Mononuclear cell (primary cell): ENCODE results near the gene DUSP28. TPM values are rescaled to one million over a fixed set of nuclear protein-coding genes. Genes with fewer than 3 reads are reported as not detected.
"Not testable (repeated sequence)": the region's sequence is repeated elsewhere in the genome, so short reads cannot be mapped to it uniquely, and the experiment has no call there.

Experiments
- H3K27me3 ChIP-seq: 2 replicates; pipeline ENCODE4 v1.6.0; 2011; ENCODE audit warnings: low read length, control low read depth; ENCODE audit not compliant: insufficient read depth
- H3K4me1 ChIP-seq: 2 replicates; pipeline ENCODE4 v1.5.1; 2011; ENCODE audit warnings: mild to moderate bottlenecking, low read length, control low read depth; ENCODE audit not compliant: insufficient read depth
- H3K4me3 ChIP-seq: 2 replicates; pipeline ENCODE4 v1.5.1; 2011; ENCODE audit warnings: mild to moderate bottlenecking, low read length, moderate library complexity
- H3K9me3 ChIP-seq: 2 replicates; pipeline ENCODE4 v1.5.1; 2011; ENCODE audit warnings: low read depth, mild to moderate bottlenecking, control low read depth, low read length
- total RNA-seq: library from RNA; depleted of rRNA; stranded (reverse); fragments of >200 nt; gene quantifications from one replicate; pipeline ENCODE4 v1.2.3, GENCODE V29; 2012

DUSP28 gene
- total RNA-seq, 1 donor = 12.1 TPM

DNA sequence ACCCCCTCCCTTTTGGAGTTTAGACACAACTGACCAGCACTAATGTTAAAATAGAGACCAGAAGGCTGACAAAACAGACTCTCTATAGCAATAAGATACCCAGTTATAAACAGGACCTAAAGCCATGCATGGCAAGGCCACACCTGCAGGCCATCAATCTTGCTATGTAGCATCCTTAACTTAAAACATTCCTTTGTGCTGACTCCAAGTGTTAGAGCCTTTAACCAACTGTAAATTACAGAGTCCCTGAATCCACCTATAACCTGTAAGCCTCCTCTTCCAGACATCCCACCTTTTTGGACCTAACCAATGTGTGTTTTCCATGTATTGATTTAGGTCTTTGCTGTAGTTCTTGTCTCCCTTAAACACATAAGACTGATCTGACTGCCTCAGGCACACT lies 20.3 kb upstream of the DUSP28 start:
- Histone ChIP-seq H3K4me3 (no peak overlapping the region), H3K9me3 (no peaks in the 10 kb centered on the region), H3K4me1 (no peaks in the 10 kb centered on the region), H3K27me3 (no peaks in the 10 kb centered on the region)

DNA sequence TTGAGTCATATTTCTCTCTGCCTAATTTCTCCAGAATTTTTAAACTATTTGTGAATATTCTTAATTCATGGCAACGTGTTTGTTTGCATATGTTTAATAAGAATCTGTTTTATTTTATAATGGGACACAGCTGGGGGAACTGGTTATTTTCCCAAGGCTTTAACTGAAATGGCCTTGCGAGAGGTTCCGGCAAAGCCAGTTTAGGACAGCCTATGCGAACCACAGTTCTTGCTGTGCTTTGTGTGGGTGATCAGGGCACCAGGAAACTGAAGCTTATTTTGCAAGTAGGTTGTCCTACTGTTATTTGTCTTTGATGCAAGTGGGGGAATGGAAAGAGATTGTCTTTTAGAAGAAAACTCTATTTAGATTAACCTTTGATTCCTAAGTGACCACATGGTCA lies 8.9 kb upstream of the DUSP28 start:
- Histone ChIP-seq H3K4me1 (no peaks in the 10 kb centered on the region), H3K27me3 (no peaks in the 10 kb centered on the region), H3K4me3 (no peak overlapping the region), H3K9me3 (no peaks in the 10 kb centered on the region)

DNA sequence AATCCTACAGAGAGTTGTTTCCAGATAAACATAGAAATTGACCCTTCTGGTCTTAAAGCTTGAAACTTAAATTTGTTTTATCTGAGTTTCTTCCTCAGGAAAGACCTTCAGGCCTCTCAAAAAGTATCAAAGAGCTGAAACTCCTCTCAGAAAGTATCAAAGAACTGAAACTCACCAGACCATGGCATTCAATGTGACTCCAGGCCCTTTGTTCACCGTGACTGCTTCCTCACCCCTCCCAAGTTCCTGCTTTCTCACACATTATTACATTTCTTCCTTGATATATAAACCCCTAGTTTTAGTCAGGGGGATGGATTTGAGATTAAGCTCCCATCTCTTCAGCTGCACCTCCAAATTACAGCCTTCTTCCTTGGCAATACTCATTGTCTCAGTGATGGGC lies 8.3 kb upstream of the DUSP28 start:
- Histone ChIP-seq H3K9me3 (no peaks in the 10 kb centered on the region), H3K27me3 (no peaks in the 10 kb centered on the region), H3K4me1 (no peaks in the 10 kb centered on the region), H3K4me3 (no peak overlapping the region)

DNA sequence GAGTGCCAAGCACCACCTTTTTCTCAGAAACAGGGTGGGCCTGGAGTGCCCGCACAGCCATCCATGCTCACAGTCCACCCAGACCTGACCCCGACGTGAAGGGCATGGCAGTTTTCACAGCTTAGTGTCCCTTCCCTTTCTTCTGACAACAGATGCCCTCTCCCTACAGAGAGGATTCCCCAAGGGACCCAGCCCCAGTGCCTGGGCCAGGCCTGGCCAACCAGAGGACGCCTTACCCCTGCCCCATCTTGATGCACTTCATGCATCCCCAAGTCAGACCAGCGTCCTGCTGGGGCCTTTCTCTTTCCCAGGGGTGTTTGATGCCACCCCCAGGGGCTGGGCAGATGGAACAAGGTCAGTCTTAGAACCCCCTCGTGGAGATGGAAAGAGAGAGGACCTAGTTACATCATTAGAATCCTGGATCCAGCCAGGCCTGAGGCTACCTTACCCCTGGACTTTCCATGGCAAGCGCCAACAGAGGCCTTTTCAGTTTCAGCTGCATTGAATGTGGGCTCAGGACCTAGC lies 6.1 kb upstream of the DUSP28 start:
- peaks cover 20% of the 10 kb centered on the region for H3K4me1 ChIP-seq
- no peaks in the 10 kb centered on the region for H3K9me3 ChIP-seq
- no peak overlapping the region for H3K4me3 ChIP-seq
- no peaks in the 10 kb centered on the region for H3K27me3 ChIP-seq

DNA sequence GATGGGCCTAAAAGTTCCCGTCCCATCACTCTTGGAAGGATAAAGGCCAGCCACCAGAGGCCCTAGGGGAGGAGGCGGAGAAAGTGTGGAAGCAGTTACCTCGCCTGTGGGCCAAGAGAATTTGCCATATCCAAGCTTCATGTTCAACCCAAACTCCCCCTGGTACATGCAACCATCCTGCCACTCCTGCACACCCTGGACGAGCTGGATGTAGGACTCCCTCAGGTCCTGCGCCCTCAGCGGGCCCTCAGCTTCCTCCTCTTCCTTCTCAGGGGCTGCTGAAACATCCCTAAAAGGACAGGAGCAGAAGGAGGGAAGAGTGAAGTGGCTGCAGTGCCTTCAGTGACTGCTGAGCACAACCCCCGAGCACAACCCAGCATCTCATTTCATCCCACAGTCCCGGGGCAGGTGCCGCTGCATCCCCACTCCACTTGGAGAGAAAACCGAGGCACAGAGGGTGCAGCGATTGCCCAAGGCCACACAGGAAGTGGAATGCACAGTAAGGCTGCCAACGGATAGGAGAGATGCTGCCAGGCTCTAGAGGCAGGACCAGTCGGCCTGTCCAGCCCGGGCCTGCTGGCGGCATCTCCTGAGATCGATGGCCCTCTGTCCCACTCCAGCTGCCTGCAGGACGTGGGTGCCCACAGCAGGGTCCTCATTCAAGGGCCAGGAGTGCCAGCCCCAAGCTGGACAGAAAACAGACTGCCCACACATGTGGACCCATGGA lies 5.2 kb upstream of the DUSP28 start:
- Histone ChIP-seq H3K9me3 (no peaks in the 10 kb centered on the region), H3K27me3 (no peaks in the 10 kb centered on the region), H3K4me1 (peaks cover 29% of the 10 kb centered on the region), H3K4me3 (no peak overlapping the region)

DNA sequence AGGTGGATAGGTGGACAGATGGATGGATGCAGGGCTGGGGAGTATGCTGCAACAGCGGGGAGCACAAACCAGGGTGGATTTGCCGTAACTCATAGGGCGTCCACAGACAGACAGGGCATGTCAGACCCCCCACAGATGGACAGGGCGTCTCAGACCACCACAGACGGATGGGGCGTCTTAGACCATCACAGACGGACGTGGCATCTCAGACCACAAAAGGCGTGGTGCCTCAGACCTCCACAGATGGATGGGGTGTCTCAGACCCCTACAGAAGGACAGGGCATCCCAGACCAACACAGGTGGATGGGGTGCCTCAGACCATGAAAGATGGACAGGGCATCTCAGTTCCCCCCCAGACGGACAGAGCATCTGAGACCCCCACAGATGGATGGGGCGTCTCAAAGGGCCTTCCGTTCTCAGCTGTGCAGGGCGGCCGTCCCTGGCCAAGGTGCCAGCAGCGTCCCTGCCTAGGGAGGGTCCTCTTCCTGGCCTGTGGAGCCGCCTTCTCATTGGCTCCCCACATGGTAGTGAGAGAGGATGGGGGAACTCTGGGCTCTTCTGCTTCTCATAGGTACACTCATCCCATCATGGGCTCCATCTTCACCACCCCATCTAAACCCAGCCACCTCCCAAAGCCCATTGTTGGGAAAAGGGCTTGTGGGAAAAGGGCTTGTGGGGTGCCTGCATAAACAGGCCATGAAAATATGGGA lies 4.5 kb upstream of the DUSP28 start:
- no peaks in the 10 kb centered on the region for H3K9me3 ChIP-seq
- no peak overlapping the region for H3K4me3 ChIP-seq
- peaks cover 29% of the 10 kb centered on the region for H3K4me1 ChIP-seq
- no peaks in the 10 kb centered on the region for H3K27me3 ChIP-seq

DNA sequence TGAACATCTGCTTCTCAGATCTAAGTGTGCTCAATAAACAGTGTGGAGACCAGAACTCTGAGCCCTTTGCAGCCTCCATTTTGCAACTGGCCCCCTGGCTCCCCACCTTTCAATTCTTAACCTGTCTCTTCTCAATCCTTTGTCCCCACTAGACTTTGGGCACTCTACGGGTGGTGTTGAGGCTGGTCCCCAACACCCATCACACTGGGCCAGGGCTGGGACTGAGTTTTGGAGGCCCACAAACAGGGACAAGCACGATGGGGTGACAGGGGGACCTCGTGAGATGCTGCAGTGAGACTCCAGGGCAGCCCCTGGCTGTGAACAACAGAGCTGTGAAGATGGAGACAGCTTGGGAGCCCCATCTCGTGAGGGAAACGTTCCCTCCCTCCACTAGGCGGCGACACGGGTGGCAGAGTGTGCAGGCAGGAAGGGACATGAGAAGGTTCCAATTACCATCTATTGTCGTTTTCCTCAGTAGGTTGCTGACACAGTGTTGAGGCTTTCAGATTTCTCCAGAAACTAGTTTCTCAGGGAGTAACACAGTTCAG lies 3.5 kb upstream of the DUSP28 start:
- Histone ChIP-seq H3K9me3 (no peaks in the 10 kb centered on the region), H3K4me1 (peaks cover 34% of the 10 kb centered on the region), H3K27me3 (no peaks in the 10 kb centered on the region), H3K4me3 (no peak overlapping the region)

DNA sequence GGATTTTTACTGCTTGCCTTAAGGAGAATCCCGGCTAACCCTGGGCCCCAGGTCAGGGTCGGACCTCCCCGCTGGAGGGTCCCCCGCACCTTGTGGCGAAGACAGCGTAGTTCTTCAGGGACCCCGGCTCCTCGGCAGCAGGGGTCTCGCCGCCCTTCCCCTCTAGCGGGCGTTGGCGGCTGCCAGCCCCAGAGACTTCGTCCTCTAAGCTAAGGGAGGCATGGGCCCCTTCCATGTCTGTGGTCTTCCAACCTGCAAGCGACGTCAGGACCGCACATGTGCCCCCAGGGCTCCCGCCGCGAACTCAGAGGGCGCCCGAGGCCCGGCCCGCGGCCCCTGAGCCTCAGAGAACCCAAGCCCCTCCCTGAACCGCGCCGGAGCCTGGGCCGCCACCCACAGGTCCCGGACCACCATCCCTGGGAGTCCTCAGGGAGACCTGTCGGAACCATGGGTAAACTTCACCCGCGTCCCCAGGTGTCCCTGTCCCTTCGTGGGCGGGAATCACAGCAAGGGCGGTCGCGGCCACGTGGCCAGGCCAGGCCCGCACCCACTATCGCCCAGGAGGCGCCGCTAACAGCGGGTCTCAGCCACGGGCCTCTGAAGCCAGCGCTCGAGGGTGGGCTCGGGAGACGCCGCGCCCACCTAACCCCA lies 2.9 kb upstream of the DUSP28 start:
- no peaks in the 10 kb centered on the region for H3K9me3 ChIP-seq
- peaks cover 40% of the 10 kb centered on the region for H3K4me1 ChIP-seq
- no peaks in the 10 kb centered on the region for H3K27me3 ChIP-seq
- no peak overlapping the region for H3K4me3 ChIP-seq

DNA sequence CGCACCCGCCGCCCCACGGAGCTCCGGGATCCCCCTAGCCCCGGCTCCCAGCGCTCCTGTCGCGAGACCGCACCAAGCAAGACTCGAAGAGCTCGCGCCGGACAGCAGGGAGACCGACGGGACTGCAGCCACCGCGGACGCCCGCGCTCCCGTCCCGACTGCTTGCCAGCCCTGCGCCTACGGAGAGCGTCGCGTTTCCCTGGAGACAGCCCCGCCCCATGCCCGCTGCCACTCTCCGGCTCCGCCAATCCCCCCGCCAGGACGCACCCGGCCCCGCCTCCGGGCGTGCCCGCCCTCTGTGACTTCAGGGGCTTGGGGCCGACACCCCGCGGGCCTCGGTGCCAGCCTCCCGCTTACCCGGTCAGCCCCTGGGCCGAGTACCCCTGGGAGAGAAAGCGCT lies 2.3 kb upstream of the DUSP28 start, which contains the start of gene ANKMY1:
Gene ANKMY1, minus strand, starts transcription at position 181 of the 400 bp plus-strand sequence. CDS start 653 bp downstream, outside the sequence.
- Histone ChIP-seq H3K9me3 (no peaks in the 10 kb centered on the region), H3K4me3 (no peak within 1 kb of the TSS), H3K4me1 (peaks cover 46% of the 10 kb centered on the region), H3K27me3 (no peaks in the 10 kb centered on the region)

DNA sequence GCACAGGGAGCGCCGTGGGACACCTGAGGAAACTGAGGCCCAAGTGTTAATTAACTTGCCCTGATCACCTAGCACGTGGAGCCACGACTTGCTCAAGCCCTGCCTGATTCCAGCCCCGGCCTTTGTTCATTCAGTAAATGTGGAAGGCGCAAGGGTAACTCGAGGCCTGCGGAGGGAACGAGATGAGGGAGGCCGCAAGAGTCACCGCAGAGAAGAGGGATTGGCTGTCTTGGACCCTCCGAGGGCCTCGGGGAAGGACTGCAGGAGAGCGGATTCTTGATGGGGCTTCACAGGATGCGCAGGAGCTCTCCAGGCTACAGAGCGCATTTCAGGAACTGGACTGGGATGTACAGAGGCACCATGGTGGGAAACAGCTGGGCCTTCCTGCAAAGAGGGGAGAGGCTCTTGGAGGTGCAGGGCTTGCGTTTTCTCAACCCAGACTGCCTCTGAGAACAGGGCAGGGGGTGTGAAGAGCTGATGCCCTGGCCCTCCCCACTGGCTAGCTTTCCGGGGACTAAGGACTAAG lies 1.9 kb upstream of the DUSP28 start:
- no peak overlapping the region for H3K4me3 ChIP-seq
- H3K27me3 ChIP-seq = no peaks in the 10 kb centered on the region
- H3K4me1 ChIP-seq = peaks cover 51% of the 10 kb centered on the region
- H3K9me3 ChIP-seq = no peaks in the 10 kb centered on the region

DNA sequence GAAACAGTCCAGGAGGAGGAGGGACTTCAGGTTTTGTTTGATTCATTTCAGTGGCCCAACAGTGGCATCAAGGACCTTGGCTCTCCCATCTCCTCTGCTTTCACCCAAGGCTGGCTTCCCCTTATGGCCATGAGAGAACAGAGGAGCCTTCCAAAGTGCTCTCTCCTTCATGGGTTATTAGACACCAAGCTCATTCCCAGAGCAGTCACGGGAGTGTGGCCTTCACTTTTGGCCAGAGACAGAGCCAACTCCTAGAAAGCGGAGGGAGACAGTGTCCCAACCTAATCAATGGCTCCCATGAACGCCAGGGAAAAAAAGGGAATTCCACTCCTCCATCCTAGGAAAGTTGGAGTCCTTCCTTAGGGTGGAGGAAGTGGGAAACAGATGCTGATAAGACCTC lies 871 bp upstream of the DUSP28 start:
- H3K4me3 ChIP-seq = no peak overlapping the region
- H3K9me3 ChIP-seq = no peaks in the 10 kb centered on the region
- peaks cover 61% of the 10 kb centered on the region for H3K4me1 ChIP-seq
- H3K27me3 ChIP-seq = no peaks in the 10 kb centered on the region

DNA sequence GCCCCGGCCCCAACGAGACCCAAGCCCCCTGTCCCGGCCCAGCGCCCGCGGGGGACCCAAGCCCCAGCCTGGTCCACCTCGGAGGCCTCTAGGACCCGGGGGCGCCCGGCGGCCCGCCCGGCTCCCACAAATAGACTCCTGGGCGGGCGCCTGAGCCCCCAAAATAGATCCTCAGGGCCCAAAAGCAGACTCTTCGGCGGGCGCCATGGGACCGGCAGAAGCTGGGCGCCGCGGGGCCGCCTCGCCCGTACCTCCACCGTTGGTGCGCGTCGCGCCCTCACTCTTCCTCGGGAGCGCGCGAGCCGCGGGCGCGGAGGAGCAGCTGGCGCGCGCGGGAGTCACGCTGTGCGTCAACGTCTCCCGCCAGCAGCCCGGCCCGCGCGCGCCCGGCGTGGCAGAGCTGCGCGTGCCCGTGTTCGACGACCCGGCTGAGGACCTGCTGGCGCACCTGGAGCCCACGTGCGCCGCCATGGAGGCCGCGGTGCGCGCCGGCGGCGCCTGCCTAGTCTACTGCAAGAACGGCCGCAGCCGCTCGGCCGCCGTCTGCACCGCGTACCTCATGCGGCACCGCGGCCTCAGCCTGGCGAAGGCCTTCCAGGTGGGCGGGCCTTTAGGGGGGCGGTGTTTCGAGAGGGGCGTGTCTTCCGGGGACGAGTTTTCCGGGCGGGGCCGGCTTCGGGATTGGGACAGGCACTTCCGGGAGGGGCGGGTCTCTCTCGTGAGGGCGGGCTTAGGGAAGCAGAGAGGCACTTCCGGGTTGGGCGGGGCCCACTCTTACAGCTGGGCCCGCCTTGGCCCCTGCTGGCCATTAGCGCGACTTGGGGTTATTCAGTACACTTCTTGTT lies 545 bp downstream of the DUSP28 start:
- Histone ChIP-seq H3K4me3 (peak overlapping the region; percentile 68), H3K9me3 (no peaks in the 10 kb centered on the region), H3K4me1 (peaks cover 75% of the 10 kb centered on the region), H3K27me3 (no peaks in the 10 kb centered on the region)

DNA sequence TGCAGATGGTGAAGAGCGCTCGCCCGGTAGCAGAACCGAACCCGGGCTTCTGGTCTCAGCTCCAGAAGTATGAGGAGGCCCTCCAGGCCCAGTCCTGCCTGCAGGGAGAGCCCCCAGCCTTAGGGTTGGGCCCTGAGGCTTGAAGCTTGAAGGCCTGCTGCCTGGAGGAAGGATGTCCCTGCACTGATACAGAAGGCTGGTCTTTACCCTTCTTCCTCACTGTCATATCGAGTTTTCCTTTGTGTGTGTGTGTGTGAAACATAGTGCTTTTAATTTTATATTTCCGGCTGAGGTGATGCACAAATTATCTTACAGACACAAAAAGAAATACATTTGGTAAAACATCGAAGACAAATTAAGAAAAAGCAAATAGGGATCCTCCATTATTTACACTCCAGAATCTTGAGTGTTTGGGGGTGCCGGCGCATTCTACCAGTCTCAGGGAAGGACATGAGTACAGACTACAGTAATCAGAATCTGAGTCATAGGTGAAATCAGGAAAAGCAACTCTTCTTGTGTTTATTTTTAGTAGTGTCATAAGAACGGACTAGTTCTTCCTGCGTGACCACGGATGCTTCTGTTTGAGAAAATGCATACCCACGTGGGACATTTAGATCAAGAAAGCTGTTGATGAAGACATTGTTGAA lies 1.3 kb downstream of the DUSP28 start:
- H3K4me3 ChIP-seq = peak overlapping the region; percentile 68
- H3K9me3 ChIP-seq = no peaks in the 10 kb centered on the region
- no peaks in the 10 kb centered on the region for H3K27me3 ChIP-seq
- H3K4me1 ChIP-seq = peaks cover 81% of the 10 kb centered on the region

DNA sequence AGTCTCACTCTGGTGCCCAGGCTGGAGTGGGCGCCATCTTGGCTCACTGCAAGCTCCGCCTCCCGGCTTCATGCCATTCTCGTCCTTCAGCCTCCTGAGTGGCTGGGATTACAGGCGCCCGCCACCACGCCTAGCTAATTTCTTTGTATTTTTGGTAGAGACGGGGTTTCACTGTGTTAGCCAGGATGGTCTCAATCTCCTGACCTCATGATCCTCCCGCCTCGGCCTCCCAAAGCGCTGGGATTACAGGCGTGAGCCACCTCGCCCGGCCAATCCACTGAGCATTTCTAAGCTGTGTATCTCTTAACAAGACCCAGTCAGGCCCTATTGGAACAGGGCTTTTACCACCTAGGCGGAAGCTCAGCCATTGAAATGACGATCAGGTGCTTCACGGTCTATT lies 3.1 kb downstream of the DUSP28 start:
- peaks cover 83% of the 10 kb centered on the region for H3K4me1 ChIP-seq
- H3K4me3 ChIP-seq, H3K27me3 ChIP-seq, H3K9me3 ChIP-seq: not testable (repeated sequence)
